OCI-LY1 (cell line): ENCODE data around the gene CCDC150.

ENCODE experiments used
- CTCF ChIP-seq: fragments of 200-600 bp; sonication (generic), shearing (Covaris generic); IDR thresholded peaks from 2 replicates; pipeline ENCODE4 v1.5.1; 2017; ENCODE audit warnings: mild to moderate bottlenecking, antibody characterized with exemption, low read length, moderate library complexity, mixed read lengths
- EZH2 ChIP-seq: fragments of 200-600 bp; sonication (generic), shearing (Covaris generic); IDR thresholded peaks from 2 replicates; pipeline ENCODE4 v1.8.0; 2017; ENCODE audit warnings: borderline replicate concordance, mixed run types, mild to moderate bottlenecking, antibody characterized with exemption, low read length, moderate library complexity, mixed read lengths

DNA sequence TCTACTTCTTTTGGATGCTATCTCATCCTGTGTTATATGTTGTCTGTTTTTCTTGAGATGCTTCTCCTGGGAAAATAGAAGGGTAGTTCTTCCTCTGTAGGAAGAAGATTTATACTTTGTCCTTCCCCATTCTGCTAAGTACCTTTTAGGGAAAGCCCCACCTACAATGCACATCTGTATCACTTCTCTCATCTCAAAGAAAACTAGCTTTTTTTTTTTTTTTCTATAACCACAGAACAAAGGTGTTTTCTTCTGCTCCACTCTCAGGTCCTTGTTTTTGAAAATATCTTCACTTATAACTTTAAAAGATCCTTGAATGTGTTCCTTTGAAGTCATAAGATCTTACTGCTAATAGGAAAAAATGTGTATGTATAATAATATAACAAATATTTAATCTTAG, 30.8 kb downstream of the CCDC150 start:
- TF ChIP-seq CTCF (no peak), EZH2 (no peak)
